Measurements from ENCODE around the gene SCN4A.

- TF ChIP-seq CTCF (conservative IDR thresholded peaks at IDR 0.05) (no peak), EZH2 (IDR thresholded peaks at IDR 0.05; ENCODE audit: low read depth) (no peak)
These were observed 45.1 kb downstream of the SCN4A start for GRCh38 chr17:63927464-63928171.

Measured in PC-9 (cell line).